Measurements from ENCODE around the gene EIF4E2.

DNA sequence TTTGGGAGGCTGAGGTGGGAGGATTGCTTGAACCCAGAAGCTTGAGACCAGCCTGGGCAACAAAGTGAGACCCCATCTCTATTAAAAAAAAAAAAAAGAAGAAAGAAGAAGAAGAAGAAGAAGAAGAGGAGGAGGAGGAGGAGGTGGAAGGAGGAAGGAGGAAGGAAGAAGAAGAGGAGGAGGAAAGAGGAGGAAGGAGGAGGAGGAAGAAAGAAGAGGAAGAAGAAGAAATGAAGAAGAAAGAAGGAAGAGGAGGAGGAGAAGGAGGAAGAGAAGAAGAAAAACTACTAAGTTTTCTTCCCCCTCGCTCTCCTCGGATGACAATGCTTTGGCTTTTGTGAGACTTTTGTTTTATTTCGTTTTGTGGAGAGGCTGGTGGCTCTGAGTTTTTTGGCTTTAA lies 52.8 kb downstream of the EIF4E2 start:
- TF ChIP-seq ZFP3 (CRISPR knock-in tag; IDR thresholded peaks at IDR 0.05) = no peak
- TF ChIP-seq TCF4 (CRISPR knock-in tag; IDR thresholded peaks at IDR 0.05; ENCODE audit: borderline replicate concordance) = no peak
- no peak for TF ChIP-seq ISL1 (CRISPR knock-in tag; IDR thresholded peaks at IDR 0.05)
- TF ChIP-seq RARB (CRISPR knock-in tag; IDR thresholded peaks at IDR 0.05) = no peak
- TF ChIP-seq ARNTL (CRISPR knock-in tag; IDR thresholded peaks at IDR 0.05; ENCODE audit: borderline replicate concordance, low read depth) = no peak
- TF ChIP-seq TSHZ2 (CRISPR knock-in tag; IDR thresholded peaks at IDR 0.05) = no peak
- no peak for TF ChIP-seq PATZ1 (CRISPR knock-in tag; IDR thresholded peaks at IDR 0.05; ENCODE audit: borderline replicate concordance)
- TF ChIP-seq ESRRG (CRISPR knock-in tag; IDR thresholded peaks at IDR 0.05) = no peak
- no peak for TF ChIP-seq ZNF8 (CRISPR knock-in tag; IDR thresholded peaks at IDR 0.05)
- TF ChIP-seq ZNF70 (CRISPR knock-in tag; IDR thresholded peaks at IDR 0.05) = no peak
- no peak for TF ChIP-seq CREB5 (CRISPR knock-in tag; IDR thresholded peaks at IDR 0.05; ENCODE audit: low read depth)
- TF ChIP-seq SNAI2 (CRISPR knock-in tag; IDR thresholded peaks at IDR 0.05) = no peak
